Fibroblast of upper back skin (primary cell): ENCODE measurements around the gene SMAP1.

Source experiments
- DNase-seq: peaks from one replicate; pipeline ENCODE4 v3.0.0-alpha.2; 2013

SMAP1 gene

DNA sequence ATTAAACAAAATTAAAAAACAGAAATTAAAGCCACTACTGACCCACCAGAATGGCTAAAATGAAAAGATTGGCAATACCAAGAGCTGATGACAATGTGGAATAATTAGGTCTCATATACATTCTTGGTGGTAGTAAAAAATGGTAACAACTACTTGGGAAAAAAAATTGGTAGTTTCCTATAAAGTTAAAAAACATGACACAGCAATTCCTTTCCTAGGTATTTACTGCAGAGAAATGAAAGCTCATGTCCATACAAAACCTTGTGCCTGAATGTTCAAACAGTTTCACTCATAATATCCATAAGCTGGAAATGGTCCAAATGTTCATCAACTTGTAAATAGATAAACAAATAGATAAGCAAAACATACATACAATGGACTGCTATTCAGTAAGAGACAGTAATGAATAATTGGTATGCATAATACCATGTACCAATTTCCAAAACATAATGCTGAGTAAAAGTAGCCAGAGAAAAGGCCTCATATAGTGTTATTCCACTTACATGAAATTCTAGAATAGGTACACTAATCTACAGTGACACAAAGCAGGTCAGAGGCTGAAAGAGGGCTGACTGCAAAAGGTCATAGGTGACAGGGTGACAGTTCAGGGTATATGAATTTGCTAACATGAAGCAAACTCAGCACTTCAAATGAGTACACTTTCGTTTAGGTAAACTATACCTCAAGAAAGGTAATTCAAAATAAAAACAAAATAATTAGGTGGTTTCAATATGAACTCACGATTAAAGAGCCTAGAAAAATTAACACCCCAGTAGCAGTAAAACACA lies 236.2 kb downstream of the SMAP1 start:
- no peak for DNase-seq

DNA sequence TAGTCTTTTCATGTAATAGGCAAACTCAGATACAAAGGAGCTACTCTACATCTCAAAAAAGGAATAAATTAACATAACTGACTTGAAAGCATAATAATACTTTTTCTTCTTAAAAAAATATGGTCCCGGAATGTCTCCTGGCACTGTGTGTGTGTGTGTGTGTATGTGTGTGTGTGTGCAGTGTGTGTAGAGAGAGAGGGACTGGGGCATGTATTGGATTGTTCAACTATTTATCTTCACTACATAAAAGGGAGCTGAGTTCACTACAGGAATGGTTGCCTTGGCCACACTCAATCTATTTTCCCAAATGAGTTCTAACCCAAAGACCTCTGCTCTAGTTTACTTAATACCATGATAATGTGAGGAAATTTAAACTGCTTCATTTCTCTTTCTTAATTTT lies 238.1 kb downstream of the SMAP1 start:
- DNase-seq = no peak
